MM.1S (cell line): ENCODE results near the gene KCNQ1.

Experiments
- CTCF ChIP-seq: fragments of 300-600 bp; sonication (generic); IDR thresholded peaks from 2 replicates; pipeline ENCODE4 v1.5.1; 2016; ENCODE audit warnings: antibody characterized with exemption, low read length, mixed read lengths
- EZH2 ChIP-seq: fragments of 300-600 bp; sonication (generic); optimal IDR thresholded peaks from 2 replicates; pipeline ENCODE3; 2017; ENCODE audit warnings: low read depth, mild to moderate bottlenecking, antibody characterized with exemption, low read length, mixed read lengths
- EZH2phosphoT487 ChIP-seq: fragments of 300-600 bp; sonication (generic); IDR thresholded peaks from 2 replicates; pipeline ENCODE4 v1.6.1; 2018; ENCODE audit warnings: antibody characterized with exemption, low read length

- TF ChIP-seq EZH2 (no peak), CTCF (no peak), EZH2phosphoT487 (no peak)
Observed at GRCh38 chr11:2777386-2777785, 332.6 kb downstream of the KCNQ1 start.
